Stimulated activated CD4-positive, alpha-beta T cell treated with anti-CD3 and anti-CD28 coated beads, Interleukin-12 subunit alpha, Interleukin-12 subunit beta, amount 100 ng/mL, for 4 hours (primary cell): Measurements from ENCODE around the gene PDCD2L.
A peak's percentile ranks its signal among the peaks of the same experiment; 100 is the strongest.
"Not testable (repeated sequence)": the region's sequence is repeated elsewhere in the genome, so short reads cannot be mapped to it uniquely, and the experiment has no call there.

ENCODE experiments used
- DNase-seq: peaks from one replicate; pipeline ENCODE4 v3.0.0-alpha.2; 2020

The PDCD2L gene

DNA sequence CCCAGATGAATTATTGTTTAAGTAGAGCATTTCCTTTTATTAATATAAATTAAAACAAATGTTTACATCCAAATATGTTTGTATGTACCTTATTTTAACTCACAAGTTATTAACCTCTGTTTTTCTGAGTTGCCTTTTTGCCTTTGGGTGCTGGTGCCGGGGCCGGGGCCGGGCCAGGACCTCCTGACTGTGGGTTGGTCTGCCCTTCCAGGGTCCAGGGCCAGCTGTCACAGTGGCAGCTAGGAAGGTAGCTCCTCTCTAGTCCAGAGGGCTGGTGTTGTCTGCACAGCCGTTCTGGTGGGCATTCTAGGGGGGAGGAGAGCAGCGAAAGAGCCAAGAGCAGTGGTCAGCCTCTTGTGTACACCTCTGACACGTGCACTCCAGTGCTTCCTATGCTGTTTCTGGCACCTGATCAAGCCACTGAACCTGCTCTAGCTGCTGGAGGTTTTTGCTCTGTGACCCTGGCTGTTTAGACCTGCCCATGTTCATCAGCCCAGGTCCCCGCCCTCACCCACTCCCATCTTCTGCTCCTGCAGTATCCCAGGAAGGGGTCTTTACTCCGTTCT, 22.0 kb downstream of the PDCD2L start:
- no peak for DNase-seq

DNA sequence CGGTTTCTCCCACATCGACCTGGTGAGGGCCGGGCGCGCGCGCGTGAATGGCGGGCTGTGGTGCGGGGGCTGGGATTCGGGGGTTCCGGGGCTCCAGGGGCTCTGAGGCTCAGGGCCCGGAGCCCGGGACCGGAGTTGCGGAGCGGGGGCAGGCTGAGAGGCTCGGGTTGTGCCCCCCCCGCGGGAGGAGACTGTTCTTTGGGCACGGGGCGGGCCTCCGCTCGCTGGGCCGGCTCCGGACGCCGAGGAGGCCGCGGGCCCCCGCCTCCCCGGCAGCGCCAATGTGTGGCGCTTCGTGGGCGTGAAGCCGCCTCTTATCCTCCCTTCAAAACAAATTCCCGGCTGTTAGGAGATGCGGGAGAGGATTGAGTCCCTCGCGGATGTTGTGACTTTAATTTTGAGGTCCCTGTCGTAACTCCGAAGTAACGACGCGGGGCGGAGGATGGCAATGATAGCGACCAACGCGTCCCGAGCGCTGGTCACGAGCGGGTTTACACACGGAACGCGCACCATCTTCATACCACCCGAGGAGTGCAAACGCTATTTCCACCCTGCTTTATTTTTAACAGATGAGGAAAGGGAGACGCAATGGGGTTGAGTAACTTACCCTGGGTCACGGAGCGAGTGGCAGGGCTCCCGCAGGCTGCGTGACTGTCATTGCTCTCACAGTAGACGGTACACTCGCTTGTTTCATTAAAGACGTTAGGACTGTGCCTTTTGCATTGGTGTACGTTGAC, 24.5 kb downstream of the PDCD2L start:
- peak; percentile 15 for DNase-seq

DNA sequence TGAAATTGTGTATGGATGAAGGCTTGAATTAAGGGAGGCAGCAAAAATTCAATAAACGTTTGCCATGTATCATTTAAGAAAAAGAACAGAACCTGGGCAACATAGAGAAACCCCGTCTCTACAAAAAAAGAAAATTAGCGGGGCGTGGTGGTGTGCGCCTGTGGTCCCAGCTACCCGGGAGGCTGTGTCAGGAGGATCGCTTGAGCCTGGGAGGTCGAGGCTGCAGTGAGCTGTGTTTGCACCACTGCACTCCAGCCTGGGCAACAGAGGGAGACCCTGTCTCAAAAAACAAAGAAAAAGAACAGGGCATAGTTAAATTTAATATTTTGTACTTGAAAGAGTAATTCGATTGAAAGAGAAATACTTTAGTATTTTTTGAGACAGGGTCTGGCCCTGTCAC, 25.4 kb downstream of the PDCD2L start:
- DNase-seq, result no peak

DNA sequence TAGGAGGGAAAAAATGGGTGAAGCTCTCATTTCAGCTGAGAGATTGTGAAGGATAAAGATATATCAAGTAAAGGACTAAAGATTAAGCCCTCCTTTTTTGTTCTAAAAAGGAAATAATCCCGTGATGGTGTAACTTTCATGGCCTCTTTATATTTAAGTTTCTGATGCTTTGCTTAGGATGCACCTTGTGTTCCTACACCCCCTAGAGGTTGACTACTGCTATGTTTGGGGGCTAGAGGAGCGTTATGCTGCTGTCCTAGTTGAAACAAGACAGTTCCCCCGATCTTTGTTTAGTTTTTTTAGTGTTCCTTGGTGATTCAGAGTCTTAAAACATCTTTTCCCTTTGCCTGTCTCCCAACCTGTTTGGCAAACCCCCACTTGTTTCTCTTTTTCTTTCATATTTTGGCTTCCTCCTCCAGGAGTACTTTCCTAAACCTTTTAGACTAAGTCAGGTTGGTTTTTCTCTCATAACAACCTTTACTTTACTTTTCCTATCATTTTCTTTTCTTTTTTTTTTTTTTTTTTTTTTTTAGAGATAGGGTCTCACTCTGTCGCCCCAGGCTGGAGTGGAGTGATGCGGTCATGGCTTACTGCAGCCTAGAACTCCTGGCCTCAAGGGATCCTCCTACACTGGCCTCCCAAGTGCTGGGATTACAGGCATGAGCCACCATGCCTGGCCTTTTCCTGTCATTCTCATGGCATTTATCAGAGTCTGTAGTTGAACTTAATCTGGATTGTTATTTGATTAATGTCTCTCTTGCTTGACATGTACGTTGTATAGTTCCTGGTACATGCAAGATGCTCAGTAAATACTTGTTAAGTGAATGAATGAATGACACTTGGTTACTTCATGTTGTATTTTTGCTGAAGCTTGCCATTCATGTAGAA, 26.8 kb downstream of the PDCD2L start:
- DNase-seq, result no peak

DNA sequence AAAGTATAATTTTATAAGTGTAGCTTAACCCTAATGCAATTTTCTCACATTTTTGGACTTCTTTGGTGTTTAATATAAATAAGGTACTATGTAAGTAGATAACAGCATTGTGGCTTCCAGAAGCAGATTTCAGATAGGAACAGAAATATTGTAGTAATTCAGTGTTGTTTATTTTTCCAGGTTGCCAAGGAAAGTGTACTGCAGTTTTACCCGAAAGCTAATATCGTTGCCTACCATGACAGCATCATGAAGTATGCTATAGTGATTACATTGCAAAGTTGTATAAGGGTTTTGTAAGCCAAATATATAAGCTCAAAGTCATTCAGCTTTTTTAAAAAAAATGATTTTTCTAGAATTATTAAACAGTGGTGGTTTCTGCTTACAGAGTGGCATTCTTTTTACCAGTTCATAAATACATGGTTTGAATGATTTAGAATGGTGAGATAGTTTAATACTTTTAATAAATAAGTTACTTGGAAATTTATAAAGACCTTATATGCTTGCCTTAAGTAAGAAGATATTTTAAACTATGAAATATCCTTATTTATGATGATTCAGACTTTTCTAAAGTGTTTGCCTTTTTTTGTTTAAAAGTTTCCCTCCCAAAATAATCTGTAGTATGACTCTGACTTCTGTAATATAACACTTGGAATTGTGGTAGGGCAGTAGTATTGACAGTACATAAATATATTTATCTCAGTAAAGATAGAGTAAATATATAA, 27.6 kb downstream of the PDCD2L start:
- no peak for DNase-seq

DNA sequence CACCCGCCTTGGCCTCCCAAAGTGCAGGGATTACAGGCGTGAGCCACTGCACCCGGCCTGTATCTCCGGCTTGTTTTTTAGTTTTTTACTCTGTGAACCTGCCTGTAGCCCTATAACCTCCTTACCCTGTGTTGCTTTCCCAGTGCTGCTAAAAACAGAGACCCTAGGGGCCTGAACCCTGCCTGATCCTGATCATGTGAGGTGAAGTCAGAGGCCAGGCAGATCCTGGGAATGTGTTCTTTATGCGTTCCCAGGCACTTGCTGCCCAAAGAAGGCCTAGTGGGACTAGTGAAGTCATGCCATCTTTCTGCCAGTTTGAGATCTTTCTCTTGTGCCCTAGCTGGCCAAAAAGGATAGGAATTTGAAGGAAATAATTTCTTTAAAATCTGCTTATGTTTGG, 28.6 kb downstream of the PDCD2L start:
- no peak for DNase-seq

DNA sequence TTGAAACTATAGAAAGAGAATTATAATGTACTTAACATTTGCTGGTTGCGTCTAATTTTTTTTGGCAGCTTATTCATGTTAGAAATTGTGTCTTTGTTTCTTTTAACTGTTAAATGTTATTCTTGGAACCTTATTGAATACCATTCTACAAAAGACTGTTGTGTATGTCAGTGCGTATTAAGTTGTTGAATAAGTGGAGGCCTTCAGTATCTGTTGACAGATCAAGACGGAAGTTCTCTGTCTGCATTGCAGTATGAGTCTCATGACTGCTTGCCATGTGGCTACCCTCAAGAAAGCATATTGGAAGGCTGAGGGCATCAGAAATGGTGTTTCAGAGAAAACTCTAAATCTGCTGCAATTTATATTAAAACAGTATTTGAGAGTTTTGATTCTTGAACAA, 32.5 kb downstream of the PDCD2L start:
- DNase-seq, result no peak

DNA sequence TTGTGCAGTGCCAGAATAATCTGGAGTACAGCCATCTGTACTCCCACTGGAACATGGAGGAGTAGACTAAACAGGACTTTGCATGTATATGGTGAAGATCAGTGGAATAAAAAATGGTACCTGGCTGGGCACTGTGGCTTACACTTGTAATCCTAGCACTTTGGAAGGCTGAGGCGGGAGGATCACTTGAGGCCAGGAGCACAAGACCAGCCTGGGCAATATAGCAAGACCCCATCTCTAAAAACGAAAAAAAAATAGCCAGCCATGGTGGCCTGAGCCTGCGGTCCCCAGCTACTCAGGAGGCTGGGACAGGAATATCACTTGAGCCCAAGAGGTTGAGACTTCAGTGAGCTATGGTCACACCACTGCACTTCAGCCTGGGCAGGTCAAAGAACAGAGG, 44.0 kb downstream of the PDCD2L start:
- DNase-seq, result no peak

DNA sequence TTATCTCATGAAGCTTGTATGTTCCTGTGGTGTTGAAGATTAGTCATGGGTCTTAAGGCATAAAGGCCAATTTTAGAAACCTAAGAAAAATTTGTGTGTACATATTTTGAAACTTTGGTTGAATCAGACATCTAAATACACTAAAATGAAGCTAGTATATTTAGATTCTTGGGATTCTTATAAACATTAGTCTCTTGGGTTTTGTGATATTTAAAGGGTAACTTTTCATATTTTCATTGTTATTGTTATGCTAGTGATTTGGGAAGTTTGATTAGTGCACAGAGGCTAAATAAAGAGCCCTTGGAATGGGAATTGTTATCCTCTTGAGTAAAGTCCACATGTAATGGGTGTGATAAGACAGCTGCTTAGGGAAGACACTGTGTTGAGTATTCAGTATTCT, 48.5 kb downstream of the PDCD2L start:
- DNase-seq, result no peak

DNA sequence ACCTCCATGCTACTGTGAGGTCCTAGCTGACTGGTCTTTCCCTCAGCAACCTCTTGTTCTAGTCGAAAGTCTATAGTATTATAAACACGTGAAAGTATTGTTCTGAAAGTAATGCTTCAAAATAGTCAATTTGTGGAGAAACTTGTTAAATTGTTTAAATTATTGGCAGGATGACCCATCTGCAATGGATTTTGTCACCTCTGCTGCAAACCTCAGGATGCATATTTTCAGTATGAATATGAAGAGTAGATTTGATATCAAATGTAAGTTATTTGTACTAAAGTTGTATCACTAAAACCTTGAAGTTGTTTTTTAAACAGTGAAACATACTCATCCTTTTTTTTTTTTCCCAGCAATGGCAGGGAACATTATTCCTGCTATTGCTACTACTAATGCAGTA, 49.9 kb downstream of the PDCD2L start:
- no peak for DNase-seq

DNA sequence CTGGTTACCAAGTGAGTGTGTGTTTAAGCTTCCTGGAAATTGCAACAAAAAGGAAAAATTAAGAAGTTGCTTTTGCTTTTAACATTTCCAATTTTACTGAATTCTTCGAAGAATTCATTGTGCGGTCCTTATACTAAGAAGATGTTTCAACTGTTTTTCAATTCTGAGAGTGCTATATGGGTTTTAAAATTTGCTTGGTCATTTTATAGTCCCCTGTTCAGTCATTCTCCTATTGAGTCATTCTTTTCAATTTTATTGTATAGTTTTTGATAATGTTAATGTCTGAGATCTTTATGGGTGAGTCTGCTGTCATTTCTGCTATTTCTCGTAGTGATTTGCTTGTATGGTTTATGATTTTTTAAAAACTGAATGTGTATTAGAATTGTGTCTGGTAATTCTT, 50.5 kb downstream of the PDCD2L start:
- DNase-seq, result no peak

DNA sequence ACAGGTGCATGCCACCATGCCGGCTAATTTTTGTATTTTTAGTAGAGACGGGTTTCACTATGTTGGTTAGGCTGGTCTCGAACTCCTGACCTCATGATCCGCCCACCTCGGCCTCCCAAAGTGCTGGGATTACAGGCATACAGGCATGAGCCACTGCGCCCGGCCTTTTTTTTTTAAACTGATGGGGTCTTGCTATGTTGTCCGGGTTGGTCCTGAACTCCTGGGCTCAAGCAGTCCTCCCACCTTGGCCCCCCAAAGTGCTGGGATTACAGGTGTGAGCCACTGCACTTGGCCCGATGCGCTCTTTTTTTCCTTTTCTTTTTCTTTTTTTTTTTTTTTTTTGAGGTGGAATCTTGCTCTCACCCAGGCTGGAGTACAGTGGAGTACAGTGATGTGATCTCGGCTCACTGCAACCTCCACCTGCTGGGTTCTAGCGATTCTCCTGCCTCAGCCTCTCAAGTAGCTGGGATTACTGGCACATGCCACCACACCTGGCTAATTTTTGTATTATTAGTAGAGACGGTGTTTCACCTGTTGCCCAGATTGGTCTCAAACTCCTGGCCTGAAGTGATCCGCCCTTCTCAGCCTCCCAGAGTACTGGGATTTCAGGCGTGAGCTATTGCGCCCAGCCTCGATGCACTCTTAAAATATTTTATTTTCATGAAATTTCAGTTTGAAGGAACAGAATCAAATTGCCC, 51.7 kb downstream of the PDCD2L start:
- DNase-seq, result not testable (repeated sequence)

DNA sequence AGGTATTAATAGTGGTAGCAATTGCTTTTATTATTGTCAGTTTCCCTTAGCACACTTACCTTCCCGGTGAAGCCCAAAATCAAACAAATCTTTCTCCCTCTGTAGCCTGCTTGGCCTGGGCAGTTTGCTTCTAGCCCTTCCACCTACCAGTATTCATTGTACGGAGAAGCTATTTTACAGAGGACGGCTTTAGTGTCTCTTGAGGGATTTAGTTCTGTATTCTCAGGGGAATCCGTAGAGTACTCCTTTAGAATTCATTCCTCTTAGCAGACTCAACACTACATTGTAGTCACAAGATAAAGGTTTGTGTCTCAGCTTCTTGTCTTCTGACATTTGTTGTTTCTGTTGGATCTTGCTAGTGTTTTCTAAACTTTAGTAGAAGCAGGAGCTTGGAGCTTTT, 53.2 kb downstream of the PDCD2L start:
- no peak for DNase-seq

DNA sequence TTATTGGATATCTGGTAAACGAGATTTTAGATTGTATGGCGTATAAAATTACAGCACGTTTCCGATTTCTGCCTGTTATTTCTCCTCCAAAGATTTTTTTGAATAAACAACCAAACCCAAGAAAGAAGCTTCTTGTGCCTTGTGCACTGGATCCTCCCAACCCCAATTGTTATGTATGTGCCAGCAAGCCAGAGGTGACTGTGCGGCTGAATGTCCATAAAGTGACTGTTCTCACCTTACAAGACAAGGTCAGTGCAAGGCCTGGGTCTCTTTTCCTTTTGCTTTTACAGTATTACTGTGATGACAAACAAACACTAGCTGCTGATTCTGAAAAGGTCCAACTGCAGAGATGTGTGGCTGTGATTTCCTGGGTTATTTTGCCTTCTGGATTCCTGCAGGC, 54.5 kb downstream of the PDCD2L start:
- no peak for DNase-seq

DNA sequence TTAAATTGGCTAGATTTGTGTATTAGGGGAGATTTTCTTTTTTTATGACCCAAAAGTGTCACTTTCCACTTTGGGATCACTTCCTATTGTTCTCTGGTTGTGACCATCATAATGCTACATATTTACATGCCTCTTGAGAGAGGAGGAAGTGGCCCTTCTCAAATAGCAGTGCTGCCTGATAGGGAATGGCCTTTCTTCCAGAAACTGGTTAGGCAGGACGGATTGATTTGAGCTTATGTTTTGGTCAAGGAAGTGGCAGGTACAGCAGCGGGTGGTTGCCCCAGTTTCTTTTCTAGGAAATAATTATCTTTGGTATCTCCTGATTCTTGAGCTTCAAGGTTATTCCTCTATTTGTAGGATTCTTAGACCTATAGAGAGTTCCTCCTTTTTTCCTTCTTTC, 55.4 kb downstream of the PDCD2L start:
- no peak for DNase-seq

DNA sequence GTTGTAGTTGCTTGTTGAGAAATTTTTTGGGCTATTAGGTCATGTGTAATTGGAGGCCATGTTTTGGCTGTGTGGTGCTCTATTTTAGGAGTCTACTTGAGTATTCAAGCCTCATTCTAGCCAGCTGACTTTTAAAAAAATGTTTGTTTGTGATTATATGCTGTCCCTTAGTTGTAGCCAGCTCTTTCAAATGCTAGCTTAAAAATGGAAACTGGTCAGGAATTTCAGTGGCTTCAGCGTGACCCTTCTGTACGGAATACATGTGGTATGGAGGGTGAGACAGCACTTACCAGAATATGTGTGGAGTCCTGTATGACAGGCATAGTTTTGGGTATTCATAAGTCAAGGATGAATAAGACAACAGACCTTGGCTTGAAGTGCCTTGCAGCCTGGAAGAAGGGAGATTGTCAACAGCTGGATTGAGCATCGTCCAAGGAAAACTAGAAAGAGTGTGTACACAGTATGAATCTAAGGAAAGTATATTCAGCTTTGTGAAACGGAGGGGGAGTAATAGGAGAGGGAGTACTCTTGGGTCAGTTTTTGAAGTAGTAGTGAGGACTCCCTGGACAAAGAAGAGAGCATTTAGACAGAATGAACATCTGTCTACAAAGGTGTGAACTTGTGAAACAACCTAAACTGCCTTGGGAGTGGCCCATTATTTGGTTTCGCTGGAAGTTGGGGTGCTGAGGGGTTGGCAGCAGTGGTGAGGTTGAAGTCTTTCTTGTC, 57.3 kb downstream of the PDCD2L start:
- no peak for DNase-seq

DNA sequence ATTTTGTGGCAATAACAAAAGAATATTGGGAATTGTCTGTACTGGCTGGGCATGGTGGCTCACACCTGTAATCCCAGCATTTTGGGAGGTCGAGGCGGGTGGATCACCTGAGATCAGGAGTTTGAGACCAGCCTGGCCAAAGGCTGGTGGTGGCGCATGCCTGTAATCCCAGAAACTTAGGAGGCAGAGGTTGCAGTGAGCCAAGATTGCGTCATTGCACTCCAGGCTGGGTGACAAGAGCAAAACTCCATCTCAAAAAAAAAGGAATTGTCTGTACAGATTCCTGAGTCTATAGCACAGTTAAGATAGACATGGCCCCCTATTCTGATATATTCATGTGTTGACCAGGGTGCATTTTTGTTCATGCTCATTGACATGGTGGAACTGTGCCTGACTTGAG, 60.6 kb downstream of the PDCD2L start:
- not testable (repeated sequence) for DNase-seq

DNA sequence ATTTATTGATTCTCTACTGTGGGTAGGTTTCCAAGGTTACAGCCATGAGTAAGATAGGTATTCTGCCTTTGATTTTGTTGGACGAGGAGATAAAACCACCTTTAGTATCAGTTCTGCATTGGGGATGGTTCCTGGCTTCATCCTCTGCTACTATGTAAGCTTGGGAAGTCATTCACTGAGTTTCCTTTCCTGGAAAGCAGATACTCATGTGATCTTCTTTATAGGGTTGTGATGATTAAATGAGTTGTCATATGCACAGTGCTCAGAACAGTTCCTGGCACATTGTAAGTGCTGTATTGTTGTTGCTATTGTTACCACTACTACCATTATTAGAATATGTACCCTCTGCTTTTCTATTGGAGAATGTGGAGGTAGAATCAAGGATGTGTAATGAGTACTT, 64.2 kb downstream of the PDCD2L start:
- no peak for DNase-seq

DNA sequence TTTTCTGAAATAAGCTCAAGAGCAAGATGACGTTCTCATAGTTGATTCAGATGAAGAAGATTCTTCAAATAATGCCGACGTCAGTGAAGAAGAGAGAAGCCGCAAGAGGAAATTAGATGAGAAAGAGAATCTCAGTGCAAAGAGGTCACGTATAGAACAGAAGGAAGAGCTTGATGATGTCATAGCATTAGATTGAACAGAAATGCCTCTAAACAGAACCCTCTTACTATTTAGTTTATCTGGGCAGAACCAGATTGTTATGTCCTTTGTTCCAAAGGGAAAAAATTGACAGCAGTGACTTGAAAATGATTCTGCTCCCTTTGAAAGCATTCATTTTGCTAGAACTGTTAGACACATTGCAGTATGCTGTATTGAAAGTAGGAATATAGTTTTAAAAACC, 64.8 kb downstream of the PDCD2L start:
- not testable (repeated sequence) for DNase-seq

DNA sequence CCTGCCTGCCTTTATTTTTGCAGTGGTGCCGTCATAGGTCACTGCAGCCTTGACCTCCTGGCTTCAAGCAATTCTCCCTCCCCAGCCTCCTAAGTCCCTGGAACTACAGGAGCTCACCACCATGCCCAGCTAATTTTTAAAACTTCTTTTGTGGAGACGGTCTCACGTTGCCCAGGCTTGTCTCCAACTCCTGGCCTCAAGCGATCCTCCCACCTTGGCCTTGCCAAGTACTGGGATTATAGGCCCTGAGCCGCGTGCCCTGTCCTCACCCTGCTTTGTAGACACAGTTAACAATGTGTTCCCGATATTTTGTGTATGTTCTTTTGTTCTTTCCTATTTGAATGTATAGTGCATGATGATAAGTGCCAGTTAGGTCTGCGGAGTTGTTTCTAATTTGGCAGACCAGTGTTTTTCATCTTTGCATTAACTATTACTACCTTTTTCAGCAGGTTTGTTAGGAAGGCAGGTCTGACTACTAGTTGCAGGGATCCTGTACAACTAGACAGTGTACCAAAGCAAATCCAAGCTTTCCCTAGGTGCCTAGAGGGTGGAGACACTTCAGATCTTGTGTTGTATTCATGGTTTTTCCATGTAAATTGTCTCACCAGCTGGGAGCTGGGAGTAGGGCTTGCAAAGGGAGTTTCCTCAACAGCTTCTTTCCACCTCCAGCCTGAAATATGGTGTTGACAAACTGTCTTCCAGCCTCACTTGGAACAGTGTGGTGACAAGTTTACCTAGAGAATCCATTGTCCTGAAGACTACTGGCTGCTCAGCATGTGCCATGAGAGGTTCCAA, 67.9 kb downstream of the PDCD2L start:
- no peak for DNase-seq
